Measurements from ENCODE around the gene LRRC23.

GRCh38 chr12:6963016-6963731, 58.6 kb downstream of the LRRC23 start:
- TF ChIP-seq CTCF (IDR thresholded peaks at IDR 0.05) (no peak), POLR2A (IDR thresholded peaks at IDR 0.05) (no peak)
